ENCODE measurements around the gene HPS5. TPM values are rescaled to one million over a fixed set of nuclear protein-coding genes. Genes with fewer than 3 reads are reported as not detected.

HPS5 gene
- total RNA-seq, 1 experiment from 2014 or later = 15.4 TPM

- Histone ChIP-seq H3K56ac (ENCODE audit: insufficient read length, low read depth, low read length) (no peak overlapping the region), H4K8ac (replicated peaks; ENCODE audit: insufficient read length, low read depth, low read length) (no peak overlapping the region), H3K9me3 (ENCODE audit: control insufficient read depth, low read depth, low read length) (no peaks in the 10 kb centered on the region), H3K27me3 (ENCODE audit: insufficient read depth, low read length) (no peaks in the 10 kb centered on the region), H4K5ac (ENCODE audit: insufficient read length, low read depth, low read length) (no peak overlapping the region), H4K20me1 (ENCODE audit: control insufficient read depth, insufficient read depth, insufficient read length) (no peaks in the 10 kb centered on the region), H3K23ac (ENCODE audit: insufficient read length, low read depth, low read length) (no peak overlapping the region), H3K79me2 (ENCODE audit: insufficient read depth, low read length) (no peaks in the 10 kb centered on the region; the same call in 1 of the 2 replicates), H3K14ac (ENCODE audit: insufficient read depth, low read length) (no peak overlapping the region), H2BK20ac (ENCODE audit: low read depth, low read length, poor library complexity, severe bottlenecking) (no peak overlapping the region), H3K4me2 (ENCODE audit: insufficient read depth, insufficient read length, low read length) (no peak overlapping the region), H2AFZ (ENCODE audit: low read length) (no peak overlapping the region), H3K18ac (ENCODE audit: insufficient read length, low read depth, low read length) (no peak overlapping the region), H3K23me2 (ENCODE audit: insufficient read length, low read depth, low read length, poor library complexity, severe bottlenecking) (no peaks in the 10 kb centered on the region), H3K79me1 (ENCODE audit: insufficient read depth, low read depth, low read length, poor library complexity, severe bottlenecking) (peaks cover 4% of the 10 kb centered on the region), H2BK12ac (ENCODE audit: insufficient read length, low read depth, low read length) (no peak overlapping the region), H3K4ac (ENCODE audit: low read depth, low read length) (no peak overlapping the region), H2BK120ac (ENCODE audit: low read depth, low read length, poor library complexity, severe bottlenecking) (no peak overlapping the region), H2BK5ac (ENCODE audit: insufficient read length, low read length) (no peak overlapping the region), H3K9ac (ENCODE audit: extremely low read depth, insufficient read length, low read length) (no peak overlapping the region), H3K27ac (ENCODE audit: insufficient read length, low read depth, low read length) (no peak overlapping the region), H4K91ac (ENCODE audit: insufficient read length, low read depth, low read length) (no peak overlapping the region), H3K4me1 (ENCODE audit: insufficient read depth, low read length) (no peaks in the 10 kb centered on the region), H2AK5ac (ENCODE audit: insufficient read length, low read length) (no peak overlapping the region), H3T11ph (ENCODE audit: low read length) (no peak overlapping the region), H2BK15ac (ENCODE audit: low read depth, low read length) (no peak overlapping the region)
- Mint-ChIP-seq H3K4me1 (0 out of 4 replicates have a peak, but pooled peaks cover 0 to 5% of the 10 kb centered on the region in 2 experiments), H3K27ac (peak overlapping the region in 1 of 3 experiments; percentile 82; a peak in 1 of 7 replicates), H3K9me3 (no peaks in the 10 kb centered on the region), H3K27me3 (ENCODE audit: low read depth) (no peaks in the 10 kb centered on the region), H3K36me3 (ENCODE audit: insufficient read depth in 1 of 3, low read depth in 3 of 3) (peaks cover 7 to 44% (median 32%) of the 10 kb centered on the region in 3 experiments; a peak in 6 of 7 replicates), H3K4me3 (no peak overlapping the region)
- no CpG with 5 or more reads among the region's 3 CpGs for WGBS (ENCODE audit: extremely low coverage, insufficient read length, low lambda C conversion rate)
- no peak for DNase-seq
- TF ChIP-seq CTCF (conservative IDR thresholded peaks at IDR 0.05) = no peak
Measured at GRCh38 chr11:18312012-18312411, 9.9 kb downstream of the HPS5 start.

Measured in H9 (cell line).